NCI-H526 (cell line): ENCODE data around the gene CFL2.
"Not testable (repeated sequence)": the region's sequence is repeated elsewhere in the genome, so short reads cannot be mapped to it uniquely, and the experiment has no call there.

ENCODE experiments used
- DNase-seq, 2 experiments: peaks; one replicate each; lab custom pipeline; 2025; lab: John Stamatoyannopoulos, UW

Gene CFL2

DNA sequence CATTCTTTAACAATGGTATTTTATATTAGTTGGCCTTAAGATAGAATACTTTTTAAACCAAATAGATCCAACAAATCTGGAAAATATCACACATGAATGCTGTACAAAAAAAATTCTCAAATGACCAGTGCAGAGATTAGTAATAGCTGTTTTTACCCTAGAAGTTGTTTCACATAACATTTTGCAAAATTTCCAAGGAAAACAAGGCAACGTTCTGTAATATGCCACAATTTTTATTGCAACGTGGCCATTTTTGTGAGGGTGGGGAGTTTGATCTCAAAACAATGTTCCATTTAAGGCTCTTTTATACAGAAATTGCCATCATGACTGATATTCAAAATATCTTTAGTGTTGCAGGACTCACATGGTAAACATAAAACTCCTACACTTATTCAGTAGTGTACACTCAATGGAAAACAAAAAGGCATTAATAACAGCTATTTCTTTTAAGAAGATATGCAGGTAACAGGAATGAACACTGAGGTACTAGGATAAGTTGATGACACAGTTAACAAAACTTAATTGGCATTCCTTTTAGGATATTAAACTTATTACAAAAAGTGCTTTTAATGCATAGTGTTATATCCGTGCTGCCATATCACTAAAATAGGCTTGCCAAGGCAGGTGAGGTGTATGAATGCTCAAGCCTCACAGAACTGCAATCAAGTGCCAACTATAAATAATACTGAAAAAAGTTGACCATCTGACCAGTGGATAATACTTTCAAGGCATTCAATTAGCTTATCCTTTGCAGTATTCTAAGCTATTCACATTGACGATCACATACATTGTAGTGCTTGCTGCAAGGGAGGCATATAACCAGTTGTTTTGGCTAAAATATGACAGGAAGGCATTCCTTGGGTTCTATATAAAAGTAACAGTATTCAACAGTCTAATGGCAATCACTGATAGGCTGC is 2.3 kb downstream of the CFL2 start:
- no peak for DNase-seq

GRCh38 chr14:34711169-34711568 is 3.2 kb downstream of the CFL2 start:
- peak; percentile 85 to 92 for DNase-seq

GRCh38 chr14:34710744-34711143 is 3.6 kb downstream of the CFL2 start:
- DNase-seq, result peak in 1 of 2 experiments; percentile 40

- no peak for DNase-seq
Measured at GRCh38 chr14:34710006-34710405, 4.4 kb downstream of the CFL2 start.

- DNase-seq, result no peak
Measured at GRCh38 chr14:34707722-34708121, 6.7 kb downstream of the CFL2 start.

DNA sequence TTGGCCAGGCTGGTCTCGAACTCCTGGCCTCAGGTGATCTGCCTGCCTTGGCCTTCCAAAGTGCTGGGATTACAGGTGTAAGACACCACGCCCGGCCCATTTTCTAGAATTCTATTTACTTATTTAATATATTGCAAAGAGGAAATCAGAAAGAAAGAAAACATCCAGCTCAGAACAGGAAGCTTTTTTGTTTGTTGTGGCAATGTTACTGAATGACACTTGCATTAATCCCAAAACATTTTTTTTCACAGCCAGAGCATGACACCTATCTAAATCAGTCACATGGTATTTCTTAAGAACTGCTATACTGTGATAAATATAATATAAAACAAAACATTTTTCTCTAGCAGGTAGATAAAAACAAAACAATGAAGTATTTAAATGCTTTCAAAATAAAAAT is 12.6 kb downstream of the CFL2 start:
- no peak for DNase-seq

DNA sequence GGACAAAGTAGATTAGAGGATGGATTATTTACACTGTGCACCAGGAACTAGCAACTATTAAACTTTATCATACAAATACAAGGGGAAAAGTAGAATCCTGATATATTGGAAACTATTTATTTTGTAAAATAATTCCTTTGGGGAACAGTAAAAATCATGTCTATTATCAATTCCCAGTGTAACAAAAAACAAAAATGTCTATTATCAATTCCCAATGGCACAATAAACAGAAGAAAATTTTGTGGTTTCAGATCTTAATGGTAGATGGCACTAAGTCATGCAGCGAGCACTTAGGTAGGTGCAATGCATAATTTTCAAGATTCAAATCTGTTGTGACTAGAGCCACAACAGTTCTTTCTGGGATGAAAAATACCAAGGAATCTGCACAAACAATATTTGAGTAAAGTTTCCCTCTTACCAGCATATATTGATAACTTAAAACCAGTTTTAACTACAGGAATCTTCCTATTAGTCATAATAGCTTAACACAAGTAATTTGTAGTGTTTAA is 13.7 kb downstream of the CFL2 start:
- DNase-seq, result no peak

- peak; percentile 48 for DNase-seq
Measured at GRCh38 chr14:34699873-34700621, 14.3 kb downstream of the CFL2 start.

DNA sequence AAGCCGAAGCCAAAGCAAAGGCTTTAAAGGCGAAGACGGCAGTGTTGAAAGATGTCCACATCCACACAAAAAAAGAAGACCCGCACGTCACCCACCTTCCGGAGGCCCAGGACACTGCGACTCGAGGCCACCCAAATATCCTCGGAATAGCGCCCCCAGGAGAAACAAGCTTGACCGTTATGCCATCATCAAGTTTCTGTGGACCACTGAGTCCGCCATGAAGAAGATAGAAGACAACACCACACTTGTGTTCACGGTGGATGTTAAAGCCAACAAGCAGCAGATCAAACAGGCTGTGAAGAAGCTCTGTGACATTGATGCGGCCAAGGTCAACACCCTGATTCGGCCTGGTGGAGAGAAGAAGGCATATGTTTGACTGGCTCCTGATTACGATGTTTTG is 20.2 kb downstream of the CFL2 start:
- not testable (repeated sequence) for DNase-seq

DNA sequence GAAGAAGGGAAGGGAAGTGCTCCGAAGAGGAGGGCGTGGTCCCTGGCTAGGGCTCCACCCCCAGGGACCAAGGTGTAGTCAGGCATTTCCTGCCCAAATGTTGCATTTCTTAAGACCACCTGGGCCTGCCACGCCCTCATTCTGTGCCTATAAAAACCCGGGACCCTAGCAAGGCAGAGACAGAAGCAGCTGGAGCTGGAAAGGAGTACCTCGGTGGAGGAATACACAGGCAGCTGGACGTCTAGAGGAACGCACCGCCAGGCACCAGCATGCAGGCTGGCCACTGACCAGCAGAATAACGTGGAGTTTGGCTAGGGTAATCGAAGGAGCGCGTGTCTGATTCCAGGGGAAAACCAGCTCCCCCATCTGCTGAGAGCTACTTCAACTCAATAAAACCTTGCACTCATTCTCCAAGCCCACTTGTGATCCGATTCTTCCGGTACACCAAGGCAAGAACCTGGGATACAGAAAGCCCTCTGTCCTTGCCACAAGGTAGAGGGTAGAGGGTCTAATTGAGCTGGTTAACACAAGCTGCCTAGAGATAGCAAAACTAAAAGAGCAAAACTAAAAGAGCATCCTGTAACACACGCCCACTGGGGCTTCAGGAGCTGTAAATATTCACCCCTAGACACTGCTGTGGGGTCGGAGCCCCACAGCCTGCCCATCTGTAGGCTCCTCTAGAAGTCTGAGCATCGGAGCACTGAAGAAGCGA is 21.0 kb downstream of the CFL2 start:
- no peak for DNase-seq

DNA sequence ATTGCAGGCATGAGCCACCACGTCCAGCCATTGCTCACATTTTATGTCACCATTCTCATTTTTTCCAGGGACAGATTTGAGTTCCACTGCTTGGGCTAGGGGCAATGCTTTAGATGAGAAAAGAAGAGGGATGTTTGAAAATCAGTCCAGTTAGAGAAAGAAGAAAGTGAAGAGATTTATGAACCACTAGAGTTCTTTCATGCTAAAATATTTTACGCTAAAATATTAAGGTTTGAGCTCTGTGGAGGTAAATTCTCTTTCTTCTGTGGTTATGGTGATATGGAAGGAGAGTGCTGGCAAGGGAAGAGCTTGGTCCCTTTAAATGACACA is 21.5 kb downstream of the CFL2 start:
- no peak for DNase-seq

DNA sequence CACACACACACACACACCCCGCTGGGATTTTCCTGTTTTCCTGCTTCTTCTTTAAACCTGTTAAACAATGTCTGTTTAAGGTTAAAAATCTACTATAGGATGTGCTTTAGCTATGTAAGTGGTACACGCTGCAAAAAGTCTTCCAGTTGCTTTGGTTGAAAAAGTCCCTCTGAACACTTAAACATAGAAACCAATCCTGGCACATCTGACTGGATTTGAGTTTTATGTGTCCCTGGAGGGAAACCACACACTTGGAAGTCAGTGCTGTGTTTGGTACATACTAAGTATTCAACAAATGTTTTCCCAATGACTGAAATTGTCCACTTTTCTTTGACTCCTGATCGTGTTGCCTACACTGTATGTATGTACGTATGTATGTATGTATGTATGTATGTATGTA is 22.0 kb downstream of the CFL2 start:
- no peak for DNase-seq

GRCh38 chr14:34691206-34691605 is 23.2 kb downstream of the CFL2 start:
- DNase-seq, result no peak

DNA sequence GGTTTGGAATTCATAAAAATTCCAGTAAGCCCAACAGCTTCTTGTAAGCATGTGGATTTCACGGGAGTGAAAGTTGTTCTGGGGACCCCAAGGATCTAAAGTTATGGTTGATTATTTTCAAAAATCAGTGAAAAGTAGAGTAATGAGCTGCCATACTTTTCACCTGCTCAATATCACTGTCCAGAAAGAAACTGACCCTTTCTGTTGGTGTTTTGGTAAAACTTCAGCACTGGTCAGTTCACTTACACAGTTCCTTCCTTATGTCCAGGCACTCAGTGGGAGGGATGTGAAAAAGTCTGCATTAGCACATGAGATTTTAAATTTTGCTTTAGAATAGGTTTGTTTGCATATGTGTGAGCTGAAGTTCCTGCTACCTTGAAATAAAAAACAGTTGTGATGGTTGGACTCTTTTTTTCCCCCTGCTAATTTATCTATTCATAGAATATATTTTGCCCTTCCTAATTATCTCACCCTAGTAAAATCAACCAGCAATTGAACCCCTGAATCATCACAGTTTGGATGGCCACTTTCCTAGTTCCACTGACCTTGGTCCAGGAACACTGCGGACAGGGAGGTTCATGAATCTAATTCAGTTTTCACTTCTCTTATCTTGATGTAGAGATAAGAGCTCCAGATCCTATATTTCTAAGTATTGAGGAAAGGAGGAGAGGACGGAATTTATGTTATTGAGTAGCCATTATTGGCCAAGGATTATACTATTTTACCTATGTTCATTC is 25.8 kb downstream of the CFL2 start:
- DNase-seq, result no peak

DNA sequence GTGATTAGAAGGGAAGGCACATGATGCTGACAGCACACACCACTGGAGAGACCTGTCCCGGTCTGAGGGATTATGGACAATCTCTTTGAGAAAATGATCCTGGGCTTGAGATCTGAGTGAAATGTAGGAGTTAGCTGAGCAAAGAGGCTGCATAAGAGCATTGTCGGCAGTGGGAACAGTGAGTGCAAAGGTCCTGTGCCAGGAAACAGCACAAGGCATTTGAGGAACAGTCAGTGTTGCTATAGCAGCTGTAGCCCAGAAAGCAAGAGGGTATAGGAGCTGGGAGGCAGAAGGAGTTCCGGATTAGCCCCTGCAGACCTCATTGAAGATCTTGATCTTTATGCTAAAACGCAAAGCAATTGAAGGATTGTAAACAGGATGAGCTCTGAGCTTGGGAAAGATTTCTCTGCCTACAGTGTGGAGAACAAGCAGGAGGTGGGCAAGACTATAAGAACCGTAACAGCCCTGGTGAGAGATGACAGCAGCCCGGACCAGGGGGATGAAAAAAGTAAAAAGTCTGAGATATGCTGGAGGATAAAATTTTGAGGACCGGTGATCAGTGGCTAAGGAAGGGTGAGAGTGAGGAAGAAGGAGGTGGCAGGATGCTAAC is 28.5 kb downstream of the CFL2 start:
- DNase-seq, result no peak

DNA sequence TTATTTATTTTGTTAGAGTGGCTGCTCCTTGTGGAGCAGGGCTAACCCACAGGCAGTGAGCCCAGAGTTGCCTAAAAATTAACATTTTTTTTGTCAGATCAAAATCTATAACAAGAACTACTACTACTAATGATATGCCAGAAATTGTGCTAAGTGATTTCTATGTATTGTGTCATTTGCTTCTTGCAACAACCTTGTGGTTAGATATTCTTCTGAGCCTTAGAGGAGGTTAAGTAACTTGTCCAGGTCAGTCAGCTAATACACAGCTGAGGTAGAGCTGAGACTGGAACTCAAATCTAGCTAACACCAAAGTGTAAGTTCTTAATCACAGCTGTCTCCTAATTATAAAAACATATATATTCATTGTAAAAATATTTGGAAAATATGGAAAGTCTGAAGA is 29.8 kb downstream of the CFL2 start:
- no peak for DNase-seq

- DNase-seq, result no peak
Measured at GRCh38 chr14:34682787-34683321, 31.5 kb downstream of the CFL2 start.

DNA sequence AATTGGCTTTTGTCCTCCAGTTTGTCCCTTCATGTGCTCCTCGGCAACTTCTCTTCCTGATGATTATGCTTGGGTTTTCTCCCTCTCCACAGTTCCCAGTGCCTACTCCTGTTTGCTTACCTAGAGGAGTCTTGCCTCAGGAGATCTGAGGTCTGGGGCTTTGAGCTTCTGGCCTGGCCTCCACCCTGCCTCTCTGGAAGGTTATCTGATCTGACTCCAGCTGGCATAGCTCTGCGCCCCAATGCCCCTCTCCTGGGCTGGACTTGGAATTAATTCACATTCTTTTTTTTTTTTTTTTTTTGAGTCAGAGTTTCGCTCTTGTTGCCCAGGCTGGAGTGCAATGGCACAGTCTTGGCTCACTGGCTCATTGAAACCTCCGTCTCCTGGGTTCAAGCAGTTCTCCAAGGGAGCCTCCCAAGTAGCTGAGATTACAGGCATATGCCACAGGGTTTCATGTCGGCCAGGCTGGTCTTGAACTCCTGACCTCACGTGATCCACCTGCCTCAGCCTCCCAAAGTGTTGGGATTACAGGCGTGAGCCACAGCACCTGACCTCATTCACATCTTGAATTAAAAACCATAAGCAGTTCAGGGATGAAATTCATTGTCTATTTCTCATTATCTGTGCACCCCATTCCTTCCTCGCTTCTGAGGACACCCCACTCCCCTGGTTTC is 33.5 kb downstream of the CFL2 start:
- DNase-seq, result no peak

GRCh38 chr14:34678735-34679134 is 35.7 kb downstream of the CFL2 start:
- no peak for DNase-seq

GRCh38 chr14:34678306-34678705 is 36.1 kb downstream of the CFL2 start:
- no peak for DNase-seq
